ENCODE measurements around the gene CASP12. TPM values are rescaled to one million over a fixed set of nuclear protein-coding genes. Genes with fewer than 3 reads are reported as not detected.

The CASP12 gene
- total and polyA plus RNA-seq, 2 of the 4 experiments (the other 2 are of a cell fraction) = 0.07 TPM; not detected in 1

DNA sequence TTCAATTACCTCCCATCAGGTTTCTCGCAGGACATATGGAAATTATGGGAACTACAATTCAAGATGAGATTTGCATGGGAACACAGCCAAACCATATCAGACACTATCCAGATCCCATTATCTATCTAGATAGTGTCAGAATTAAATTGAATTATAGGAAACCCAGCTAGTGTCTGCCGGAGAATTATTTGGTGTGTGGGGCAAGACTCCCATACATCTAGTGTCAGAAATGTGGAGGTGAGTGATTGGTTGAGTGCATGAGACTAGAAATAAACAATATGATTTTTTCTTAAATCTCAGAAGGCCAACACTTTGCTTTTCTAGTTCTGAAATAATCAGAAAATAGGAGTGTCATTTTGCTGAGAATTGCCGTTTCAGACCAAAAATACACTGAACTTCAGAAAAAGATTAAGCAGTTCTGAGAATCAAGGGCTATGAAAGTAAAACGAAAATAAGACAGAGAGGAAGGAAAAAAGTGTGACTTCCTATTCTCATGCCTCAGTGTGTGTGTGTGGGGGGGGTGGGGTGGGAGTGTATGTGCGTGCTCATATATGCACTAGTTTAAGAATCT, 21.3 kb downstream of the CASP12 start:
- H3K9ac ChIP-seq (ENCODE audit: low read depth, low read length) = no peak overlapping the region
- no peak overlapping the region for H3K4me2 ChIP-seq (ENCODE audit: low read depth, low read length)
- H3K4me1 ChIP-seq (ENCODE audit: control insufficient read depth, insufficient read depth, low read length) = no peaks in the 10 kb centered on the region
- H3K9me3 ChIP-seq (ENCODE audit: control insufficient read depth, insufficient read depth, low read length) = no peaks in the 10 kb centered on the region
- no peak overlapping the region for H3K23ac ChIP-seq (ENCODE audit: low read depth, low read length)
- no peak overlapping the region for H3K27ac ChIP-seq (ENCODE audit: insufficient read depth, low read length)
- ATAC-seq (ENCODE audit: low read depth) (no peak), DNase-seq (no peak)
- in situ Hi-C loops (cut with MboI; ENCODE audit: low sequenced_read_pairs) (no loop called here), intact Hi-C loops (cut with micrococcal nuclease) (no loop called here), dilution Hi-C loops (cut with HindIII; ENCODE audit: low sequenced_read_pairs, unreplicated experiment) (no loop called here)
- no peaks in the 10 kb centered on the region for H3K9me1 ChIP-seq (ENCODE audit: insufficient read depth, low read length)
- no peaks in the 10 kb centered on the region for H4K20me1 ChIP-seq (ENCODE audit: insufficient read depth, low read length)
- no peak overlapping the region for H3K18ac ChIP-seq (ENCODE audit: low read depth, low read length)
- no peak overlapping the region for H2AFZ ChIP-seq (replicated peaks; ENCODE audit: low read length, poor library complexity)
- H4K5ac ChIP-seq (ENCODE audit: low read depth, low read length) = no peak overlapping the region
- BruUV-seq (replicated peaks) = no TSS peak
- H2AK9ac ChIP-seq (replicated peaks; ENCODE audit: low read depth, low read length, poor library complexity) = no peak overlapping the region
- no peak overlapping the region; the same call in 2 of the 3 replicates for H2BK15ac ChIP-seq (ENCODE audit: low read depth, low read length)
- H2AK5ac ChIP-seq (ENCODE audit: low read depth, low read length) = no peak overlapping the region
- no peaks in the 10 kb centered on the region for H3K27me3 ChIP-seq (ENCODE audit: control insufficient read depth, insufficient read depth, low read length)
- H3K4ac ChIP-seq (ENCODE audit: low read depth, low read length) = no peak overlapping the region
- no peak overlapping the region for H3K56ac ChIP-seq (ENCODE audit: extremely low read depth, insufficient read depth, low read length)
- H2BK20ac ChIP-seq (ENCODE audit: low read depth, low read length) = no peak overlapping the region
- H3K4me3 ChIP-seq (ENCODE audit: insufficient read depth, low read depth, low read length) = no peak overlapping the region
- no peak overlapping the region for H2BK5ac ChIP-seq (ENCODE audit: low read depth, low read length, poor library complexity, severe bottlenecking)
- WGBS, 2 experiments (ENCODE audit: extremely low coverage in 2 of 2, insufficient read length in 1 of 2) = no CpG with 5 or more reads among the region's 5 CpGs
- H3K36me3 ChIP-seq (ENCODE audit: control insufficient read depth, insufficient read depth, low read length) = no peaks in the 10 kb centered on the region
- no peak for TF ChIP-seq USF2 (IDR thresholded peaks at IDR 0.05; ENCODE audit: low read depth, low read length)
- TF ChIP-seq MXI1 (IDR thresholded peaks at IDR 0.05; ENCODE audit: borderline replicate concordance, low read depth, low read length) = no peak
- TF ChIP-seq BHLHE40 (IDR thresholded peaks at IDR 0.05; ENCODE audit: low read depth, low read length) = no peak
- TF ChIP-seq MAFK (IDR thresholded peaks at IDR 0.05; ENCODE audit: low read depth, low read length) = no peak
- no peak for TF ChIP-seq RAD21 (IDR thresholded peaks at IDR 0.05; ENCODE audit: low read length)
- TF ChIP-seq NFE2L2 (IDR thresholded peaks at IDR 0.05; ENCODE audit: low read depth, low read length) = no peak
- no peaks in the 10 kb centered on the region for H3K79me1 ChIP-seq (ENCODE audit: low read depth in 1 of 2, low read length in 2 of 2)
- POLR2A ChIA-PET (ENCODE audit: unreplicated experiment) = no interaction called here
- no peak overlapping the region for H3K14ac ChIP-seq (replicated peaks; ENCODE audit: low read depth, low read length)
- no peak overlapping the region for H2BK120ac ChIP-seq (ENCODE audit: low read depth, low read length)
- CTCF ChIA-PET = no interaction called here
- H4K8ac ChIP-seq (ENCODE audit: low read depth in 2 of 2, low read length in 2 of 2) = no peak overlapping the region
- H4K91ac ChIP-seq (ENCODE audit: insufficient read depth, low read depth, low read length) = no peak overlapping the region
